ACC112 (cell line): ENCODE data around the gene TMF1.

Source experiments
- H2AFZ ChIP-seq: fragments of 200-600 bp; sonication (generic); one replicate; pipeline ENCODE4 v1.6.0; 2017; ENCODE audit warnings: antibody characterized with exemption, low read length; ENCODE audit not compliant: unreplicated experiment
- H3K27ac ChIP-seq: fragments of 200-600 bp; sonication (generic); 2 replicates; pipeline ENCODE4 v1.5.1; 2014; ENCODE audit warnings: low read depth, mild to moderate bottlenecking, antibody characterized with exemption, low read length, moderate library complexity
- H3K27me3 ChIP-seq: fragments of 200-600 bp; sonication (generic); 2 replicates; pipeline ENCODE4 v1.6.1; 2014; ENCODE audit warnings: mild to moderate bottlenecking, antibody characterized with exemption, low read length, moderate library complexity, mixed read lengths; ENCODE audit not compliant: insufficient read depth
- H3K36me3 ChIP-seq: fragments of 200-600 bp; sonication (generic); 2 replicates; pipeline ENCODE4 v1.6.1; 2016; ENCODE audit warnings: mild to moderate bottlenecking, antibody characterized with exemption, low read length, moderate library complexity, mixed read lengths; ENCODE audit not compliant: insufficient read depth
- H3K4me1 ChIP-seq: fragments of 200-600 bp; sonication (generic); one replicate; pipeline ENCODE4 v1.6.1; 2016; ENCODE audit warnings: low read length, mixed read lengths; ENCODE audit not compliant: insufficient read depth, unreplicated experiment, control insufficient read depth
- H3K4me3 ChIP-seq: fragments of 200-600 bp; sonication (generic); 2 replicates; pipeline ENCODE4 v1.5.1; 2014; ENCODE audit warnings: mild to moderate bottlenecking, low read depth, low read length
- H3K79me2 ChIP-seq: fragments of 200-600 bp; sonication (generic); one replicate; pipeline ENCODE4 v1.6.0; 2016; ENCODE audit warnings: low read length; ENCODE audit not compliant: control insufficient read depth, unreplicated experiment, insufficient read depth

Gene TMF1

GRCh38 chr3:69012800-69013252, 39.3 kb downstream of the TMF1 start:
- H3K27ac ChIP-seq, result peak overlapping the region; percentile 91
- peaks cover 24% of the 10 kb centered on the region for H3K36me3 ChIP-seq
- peak overlapping the region; percentile 92 for H3K4me3 ChIP-seq
- peaks cover 42% of the 10 kb centered on the region for H3K4me1 ChIP-seq
- H3K27me3 ChIP-seq, result no peaks in the 10 kb centered on the region
- peaks cover 28% of the 10 kb centered on the region for H3K79me2 ChIP-seq
- H2AFZ ChIP-seq, result peak overlapping the region; percentile 63

- Histone ChIP-seq H3K79me2 (peaks cover 28% of the 10 kb centered on the region), H3K4me1 (peaks cover 42% of the 10 kb centered on the region), H3K27me3 (no peaks in the 10 kb centered on the region), H3K36me3 (peaks cover 22% of the 10 kb centered on the region; the same call in 1 of the 2 replicates), H3K4me3 (peak overlapping the region; percentile 92), H3K27ac (peak overlapping the region; percentile 91), H2AFZ (peak overlapping the region; percentile 63)
These were observed 39.9 kb downstream of the TMF1 start for GRCh38 chr3:69012100-69012799.

- peaks cover 42% of the 10 kb centered on the region for H3K4me1 ChIP-seq
- no peak overlapping the region for H2AFZ ChIP-seq
- peaks cover 22% of the 10 kb centered on the region for H3K36me3 ChIP-seq
- H3K79me2 ChIP-seq, result peaks cover 21% of the 10 kb centered on the region
- H3K27ac ChIP-seq, result peak overlapping the region; percentile 91
- no peaks in the 10 kb centered on the region for H3K27me3 ChIP-seq
- peak overlapping the region; percentile 92 for H3K4me3 ChIP-seq
These were observed 40.9 kb downstream of the TMF1 start for GRCh38 chr3:69011096-69011730.

GRCh38 chr3:69009559-69010410, 42.3 kb downstream of the TMF1 start:
- H3K4me3 ChIP-seq, result no peak overlapping the region
- peaks cover 33% of the 10 kb centered on the region for H3K4me1 ChIP-seq
- H3K27me3 ChIP-seq, result no peaks in the 10 kb centered on the region
- peak overlapping the region; percentile 91 for H3K27ac ChIP-seq
- no peak overlapping the region for H2AFZ ChIP-seq
- peaks cover 27% of the 10 kb centered on the region for H3K36me3 ChIP-seq
- peaks cover 14% of the 10 kb centered on the region for H3K79me2 ChIP-seq

GRCh38 chr3:69008980-69009379, 43.2 kb downstream of the TMF1 start:
- Histone ChIP-seq H2AFZ (no peak overlapping the region), H3K27me3 (no peaks in the 10 kb centered on the region), H3K27ac (peak overlapping the region; percentile 62), H3K4me1 (peaks cover 28% of the 10 kb centered on the region), H3K36me3 (peaks cover 30% of the 10 kb centered on the region), H3K79me2 (peaks cover 7% of the 10 kb centered on the region), H3K4me3 (no peak overlapping the region)

- Histone ChIP-seq H3K79me2 (no peaks in the 10 kb centered on the region), H3K4me1 (peaks cover 15% of the 10 kb centered on the region), H3K36me3 (peaks cover 45% of the 10 kb centered on the region), H3K27me3 (no peaks in the 10 kb centered on the region), H3K27ac (no peak overlapping the region), H2AFZ (no peak overlapping the region), H3K4me3 (no peak overlapping the region)
These were observed 46.2 kb downstream of the TMF1 start for GRCh38 chr3:69005791-69006482.

- Histone ChIP-seq H3K27me3 (no peaks in the 10 kb centered on the region), H3K4me1 (peaks cover 15% of the 10 kb centered on the region), H2AFZ (no peak overlapping the region), H3K36me3 (peaks cover 45% of the 10 kb centered on the region), H3K27ac (no peak overlapping the region), H3K79me2 (no peaks in the 10 kb centered on the region), H3K4me3 (no peak overlapping the region)
These were observed 46.9 kb downstream of the TMF1 start for GRCh38 chr3:69005071-69005790.

- Histone ChIP-seq H2AFZ (no peak overlapping the region), H3K27ac (no peak overlapping the region), H3K27me3 (no peaks in the 10 kb centered on the region), H3K36me3 (peaks cover 45% of the 10 kb centered on the region), H3K4me3 (no peak overlapping the region), H3K4me1 (peaks cover 5% of the 10 kb centered on the region), H3K79me2 (no peaks in the 10 kb centered on the region)
These were observed 48.0 kb downstream of the TMF1 start for GRCh38 chr3:69004138-69004537.

- H3K27ac ChIP-seq, result no peak overlapping the region
- H3K27me3 ChIP-seq, result no peaks in the 10 kb centered on the region
- no peaks in the 10 kb centered on the region for H3K4me1 ChIP-seq
- no peaks in the 10 kb centered on the region for H3K79me2 ChIP-seq
- no peak overlapping the region for H2AFZ ChIP-seq
- peaks cover 45% of the 10 kb centered on the region for H3K36me3 ChIP-seq
- no peak overlapping the region for H3K4me3 ChIP-seq
These were observed 52.5 kb downstream of the TMF1 start for GRCh38 chr3:68999605-69000004.

- Histone ChIP-seq H3K27ac (no peak overlapping the region), H3K4me3 (no peak overlapping the region), H3K36me3 (peaks cover 45% of the 10 kb centered on the region), H3K4me1 (no peaks in the 10 kb centered on the region), H3K27me3 (no peaks in the 10 kb centered on the region), H3K79me2 (no peaks in the 10 kb centered on the region), H2AFZ (no peak overlapping the region)
These were observed 53.0 kb downstream of the TMF1 start for GRCh38 chr3:68999158-68999557.
